ENCODE data around the gene TYSND1.
"Not testable (repeated sequence)": the region's sequence is repeated elsewhere in the genome, so short reads cannot be mapped to it uniquely, and the experiment has no call there.

TYSND1 gene

DNA sequence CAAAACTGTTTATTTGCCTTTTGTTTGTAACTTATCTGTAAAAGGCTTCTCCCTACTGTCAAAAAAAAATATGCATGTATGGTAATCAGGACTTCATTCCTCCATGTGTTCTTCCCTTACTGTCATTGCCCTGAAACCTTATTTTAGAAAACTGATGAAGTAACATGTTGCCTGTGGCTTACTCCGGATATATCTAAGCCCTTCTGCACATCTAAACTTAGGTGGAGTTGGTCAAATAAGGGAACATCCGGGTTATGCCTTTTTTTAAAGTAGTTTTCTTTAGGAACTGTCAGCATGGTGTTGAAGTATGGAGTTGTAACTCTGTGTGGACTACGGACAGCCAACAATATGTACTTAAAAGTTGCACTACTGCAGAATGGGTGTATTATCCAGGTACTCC lies 17.7 kb upstream of the TYSND1 start:
- no peak for DNase-seq (ENCODE audit: low read depth, low spot score)

DNA sequence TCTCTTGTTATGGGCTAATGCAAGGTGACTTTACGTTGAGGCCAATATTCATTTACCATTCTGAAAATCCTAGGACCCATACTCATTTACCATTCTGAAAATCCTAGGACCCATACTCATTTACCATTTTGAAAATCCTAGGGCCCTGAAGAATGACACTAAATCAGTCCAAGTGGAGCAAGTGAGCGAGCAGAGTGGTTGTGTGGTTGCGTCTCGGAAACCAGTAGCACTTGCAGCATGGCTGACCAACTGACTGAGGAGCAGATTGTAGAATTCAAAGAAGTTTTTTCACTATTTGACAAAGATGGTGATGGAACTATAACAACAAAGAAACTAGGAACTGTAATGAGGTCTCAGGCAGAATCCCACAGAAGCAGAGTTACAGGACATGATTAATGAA lies 16.9 kb upstream of the TYSND1 start:
- DNase-seq (ENCODE audit: low read depth, low spot score) = no peak

DNA sequence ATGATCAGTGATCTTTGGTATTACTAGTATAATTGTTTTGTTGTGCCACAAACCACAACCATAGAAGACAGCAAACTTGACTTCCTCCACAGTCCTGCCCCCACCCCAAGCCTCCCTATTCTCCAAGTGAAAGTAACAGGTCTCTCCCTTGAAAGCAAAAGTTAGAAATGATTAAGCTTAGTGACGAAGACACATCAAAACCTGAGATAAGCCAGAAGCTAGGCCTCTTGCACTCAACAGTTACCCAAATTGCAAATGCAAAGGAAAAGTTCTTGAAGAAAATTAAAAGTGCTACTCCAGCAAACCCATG lies 16.3 kb upstream of the TYSND1 start:
- no peak for DNase-seq (ENCODE audit: low read depth, low spot score)

DNA sequence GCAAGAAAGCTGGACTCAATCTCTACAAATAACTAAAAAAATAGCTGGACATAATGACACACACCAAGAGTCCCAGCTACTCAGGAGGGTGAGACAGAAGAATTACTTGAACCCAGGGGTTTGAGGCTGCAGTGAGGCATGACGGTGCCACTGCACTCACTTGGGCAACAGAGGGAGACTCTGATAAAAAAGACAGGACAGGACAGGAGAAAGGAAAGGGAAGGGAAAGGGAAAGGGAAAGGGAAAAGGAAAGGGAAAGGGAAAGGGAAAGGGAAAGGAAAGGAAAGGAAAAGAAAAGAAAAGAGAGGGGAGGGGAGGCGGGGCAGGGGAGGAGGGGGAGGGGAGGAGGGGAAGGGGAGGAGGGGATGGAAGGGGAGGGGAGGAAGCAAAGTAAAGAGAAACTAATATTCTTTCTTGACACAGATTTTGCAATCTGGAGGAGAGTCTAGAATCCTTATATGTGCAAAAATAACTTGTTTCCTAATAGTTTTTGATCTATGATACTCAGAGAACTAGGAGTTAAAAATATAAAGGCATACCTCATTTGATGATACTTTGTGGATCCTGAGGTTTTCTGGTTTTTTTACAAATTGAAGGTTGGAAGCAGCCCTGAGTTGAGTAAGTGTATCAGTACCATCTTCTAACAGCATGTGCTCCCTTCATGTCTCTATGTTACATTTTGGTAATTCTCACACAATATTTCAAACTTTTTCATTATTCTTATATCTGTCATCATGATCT lies 15.8 kb upstream of the TYSND1 start:
- DNase-seq (ENCODE audit: low read depth, low spot score) = no peak

DNA sequence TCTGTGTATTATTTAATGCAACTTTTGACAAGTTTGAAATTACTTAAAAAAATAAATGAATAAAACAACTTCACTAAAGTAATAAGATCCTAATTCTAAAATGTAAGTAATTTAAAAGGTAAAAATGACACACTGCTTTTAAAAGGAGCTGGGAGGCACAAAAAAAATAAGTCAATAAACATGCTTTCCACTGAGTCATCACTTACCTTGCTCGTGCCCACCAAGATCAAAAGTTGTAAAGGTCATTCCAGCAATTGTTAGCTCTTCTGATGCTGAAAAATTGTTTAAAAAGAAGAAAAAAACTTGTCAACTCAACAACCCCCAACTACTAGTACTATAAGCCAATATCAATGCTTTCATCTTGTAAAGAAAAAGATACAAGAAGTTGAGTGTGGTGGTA lies 14.3 kb upstream of the TYSND1 start:
- no peak for DNase-seq (ENCODE audit: low read depth, low spot score)

DNA sequence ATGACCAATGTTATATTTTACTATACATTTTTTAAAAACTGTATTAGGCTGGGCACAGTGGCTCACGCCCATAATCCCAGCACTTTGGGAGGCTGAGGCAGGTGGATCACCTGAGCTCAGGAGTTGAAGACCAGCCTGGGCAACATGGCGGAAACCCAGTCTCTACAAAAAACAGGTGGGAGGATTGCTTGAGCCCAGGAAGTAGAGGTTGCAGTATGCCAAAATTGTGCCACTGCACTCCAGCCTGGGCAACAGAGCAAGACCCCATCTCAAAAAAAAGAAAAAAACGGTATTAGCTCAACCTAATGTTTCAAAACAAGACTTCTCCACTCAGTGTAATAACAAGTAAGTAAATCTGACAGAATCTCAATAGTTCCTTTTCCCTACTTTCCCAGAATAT lies 12.9 kb upstream of the TYSND1 start:
- DNase-seq (ENCODE audit: low read depth, low spot score) = not testable (repeated sequence)

DNA sequence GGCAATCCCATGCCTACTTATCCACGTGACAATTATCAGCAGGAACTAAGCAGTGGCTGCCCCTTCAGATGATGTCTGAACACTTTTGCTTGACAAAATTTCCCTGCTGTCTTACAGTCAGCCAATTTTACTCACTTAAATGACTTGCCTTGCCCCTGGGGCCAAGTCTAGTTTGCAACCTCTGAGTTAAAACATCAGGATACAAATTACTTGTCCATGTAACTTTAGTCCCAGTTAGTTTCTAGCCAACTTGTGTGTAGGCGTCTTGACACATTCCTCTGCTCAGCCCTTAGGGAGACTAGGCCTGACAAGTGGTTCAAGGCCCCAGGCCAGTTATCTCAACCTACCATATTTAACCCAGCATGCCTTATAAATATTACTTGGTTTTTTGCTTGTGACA lies 11.6 kb upstream of the TYSND1 start:
- DNase-seq (ENCODE audit: low read depth, low spot score) = no peak

DNA sequence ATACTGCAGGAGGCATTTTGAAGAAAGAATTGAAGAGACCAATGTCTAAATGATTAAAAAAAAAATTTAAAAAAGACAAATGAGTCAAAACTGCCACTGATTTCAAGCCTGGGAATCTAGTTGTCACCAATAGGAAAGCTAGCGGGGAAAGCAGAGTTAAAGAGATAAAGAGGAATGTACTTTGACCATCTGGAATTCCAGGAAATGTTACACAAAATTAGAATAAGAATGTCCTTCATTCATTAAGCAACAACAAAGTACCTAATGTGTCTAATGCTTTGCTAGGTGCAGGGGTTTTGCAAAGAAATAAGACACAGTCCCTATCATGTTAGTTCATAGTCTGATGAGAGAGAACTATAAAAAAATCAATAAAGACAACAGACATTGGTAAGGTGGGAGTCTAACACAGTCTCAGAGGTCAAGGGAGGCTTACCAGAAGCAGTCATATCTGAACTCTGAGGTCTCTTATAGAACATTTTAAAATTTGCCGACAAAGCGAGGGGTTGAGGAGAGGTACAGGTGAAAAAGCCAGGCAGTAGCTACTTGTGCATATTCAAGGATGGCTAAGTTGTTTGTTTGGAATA lies 8.8 kb upstream of the TYSND1 start:
- no peak for DNase-seq (ENCODE audit: low read depth, low spot score)

DNA sequence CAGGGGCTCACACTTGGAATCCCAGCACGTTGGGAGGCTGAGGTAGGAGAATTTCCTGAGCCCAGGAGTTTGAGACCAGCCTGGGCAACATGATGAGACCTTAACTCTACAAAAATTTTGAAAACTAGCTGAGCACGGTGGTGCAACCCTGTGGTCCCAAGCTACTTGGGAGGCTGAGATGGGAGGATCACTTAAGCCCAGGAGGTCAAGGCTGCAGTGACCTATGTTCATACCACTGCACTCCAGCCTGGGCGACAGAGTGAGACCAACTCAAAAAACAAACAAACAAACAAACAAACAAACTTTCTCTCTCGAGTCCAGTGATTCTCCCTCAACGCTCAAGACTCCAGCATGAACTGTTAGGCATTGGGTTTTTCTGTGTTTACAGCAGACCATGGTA lies 2.0 kb upstream of the TYSND1 start:
- DNase-seq (ENCODE audit: low read depth, low spot score) = no peak

DNA sequence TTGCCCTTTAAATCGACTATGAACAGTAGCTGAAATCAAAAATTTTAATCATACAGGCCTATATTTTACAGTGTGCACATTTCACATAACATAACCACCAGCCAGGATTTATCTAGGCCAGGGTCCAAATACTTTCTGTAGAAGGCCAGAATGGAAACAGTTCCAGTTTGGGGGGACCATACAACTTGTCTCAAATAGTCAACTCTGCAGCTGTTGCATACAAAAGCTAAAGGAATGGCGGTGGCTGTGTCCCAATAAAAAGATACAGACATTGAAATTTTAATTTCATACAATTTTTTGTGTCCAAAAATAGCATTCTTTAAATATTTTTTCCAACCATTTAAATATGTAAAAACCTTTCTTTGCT lies 742 bp upstream of the TYSND1 start:
- DNase-seq (ENCODE audit: low read depth, low spot score) = no peak

DNA sequence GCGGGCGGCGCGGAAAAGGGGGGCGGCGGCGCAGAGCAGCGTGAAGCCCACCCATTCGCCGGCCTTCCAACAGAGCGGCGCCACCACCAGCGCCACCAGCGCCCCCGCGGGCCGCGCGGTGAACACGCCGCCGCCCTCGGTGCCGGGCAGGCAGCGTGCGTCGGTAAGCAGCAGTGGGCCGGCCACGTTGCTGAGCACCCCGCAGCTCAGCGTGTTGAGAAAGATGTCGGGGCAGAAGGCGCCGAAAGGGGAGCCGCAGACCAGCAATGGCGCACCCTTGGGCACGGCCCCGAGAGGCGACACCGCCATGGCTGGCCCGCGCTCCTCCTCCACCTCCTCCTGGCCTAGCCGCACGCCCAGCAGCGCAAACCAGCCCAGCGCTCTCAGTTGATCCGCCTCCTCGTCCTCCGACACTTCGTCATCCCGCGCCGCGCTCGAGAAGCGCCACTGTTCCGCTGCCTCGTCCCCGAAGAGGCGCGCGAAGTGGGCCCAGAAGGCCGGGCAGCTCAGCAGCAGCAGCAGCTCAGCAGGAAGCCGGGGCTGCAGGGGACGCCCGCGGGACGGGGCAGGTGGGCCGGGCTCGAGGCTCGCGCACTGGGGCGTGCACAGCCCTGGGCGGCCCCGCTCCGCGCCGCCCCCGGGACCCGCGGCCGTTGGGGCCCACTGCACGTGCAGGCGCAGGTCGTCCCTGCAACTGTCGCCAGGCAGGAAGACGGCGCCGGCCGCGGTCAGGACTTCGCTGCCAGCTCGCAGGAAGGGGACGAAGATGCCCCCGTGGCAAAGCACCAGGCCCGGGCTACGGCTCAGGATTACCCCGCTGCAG lies 623 bp downstream of the TYSND1 start:
- no peak for DNase-seq (ENCODE audit: low read depth, low spot score)

DNA sequence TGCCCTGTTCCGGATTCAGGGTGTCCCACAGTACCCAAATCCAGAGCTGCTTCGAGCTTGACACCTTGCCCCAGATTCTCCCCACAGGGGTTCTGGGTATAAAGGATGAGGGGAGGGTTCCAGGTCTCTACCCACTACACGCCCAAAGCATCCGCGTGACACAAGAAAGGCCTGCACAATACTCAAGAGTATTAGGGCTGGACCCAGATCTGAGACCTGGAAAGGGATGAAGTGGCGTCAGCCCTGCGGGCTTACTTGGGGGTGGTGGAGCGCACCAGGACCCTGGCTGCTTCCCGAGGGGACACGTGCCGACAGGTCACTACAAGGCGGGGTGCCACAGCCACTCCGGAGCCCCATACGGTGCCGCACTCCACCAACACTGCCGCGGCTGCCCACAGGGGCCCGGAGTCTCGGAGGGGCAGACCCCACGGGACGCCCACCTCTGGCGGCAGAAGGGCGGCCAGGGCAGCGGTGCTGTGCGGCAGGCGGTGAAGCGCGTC lies 1.3 kb downstream of the TYSND1 start:
- no peak for DNase-seq (ENCODE audit: low read depth, low spot score)

DNA sequence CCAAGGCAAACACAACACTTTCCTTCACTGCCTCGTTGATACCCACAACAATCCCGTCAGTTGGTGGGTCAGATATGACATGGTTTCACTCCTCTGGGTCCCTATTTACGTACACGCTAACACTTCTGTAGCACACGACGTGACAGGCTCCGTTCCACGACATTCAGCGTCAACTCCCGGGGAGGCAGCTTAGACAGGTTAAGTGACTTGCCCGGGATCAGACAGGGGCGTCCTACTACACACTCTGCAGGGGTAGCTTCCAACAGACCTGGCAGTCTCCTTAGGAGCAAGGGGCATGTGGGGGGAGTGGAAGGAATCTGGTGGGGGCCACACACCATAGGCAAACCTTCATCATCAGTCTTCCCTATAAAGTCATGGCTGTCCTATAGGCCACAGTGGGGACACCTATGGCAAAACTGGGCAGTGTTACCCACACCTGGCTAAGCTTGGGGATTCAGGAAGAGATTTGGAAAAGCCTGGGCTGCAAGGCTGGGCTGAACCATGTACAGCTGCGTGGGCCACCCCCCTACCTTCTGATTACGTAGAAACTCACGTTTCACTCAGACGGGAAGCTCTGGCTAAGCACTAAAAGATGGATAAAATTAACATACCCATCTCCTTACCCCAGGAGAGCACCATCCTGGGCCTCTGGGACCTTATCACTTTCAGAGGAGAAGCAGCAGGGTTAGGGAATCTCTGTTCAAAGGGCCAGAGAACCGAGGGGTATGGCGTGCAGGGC lies 2.0 kb downstream of the TYSND1 start:
- DNase-seq (ENCODE audit: low read depth, low spot score) = no peak

DNA sequence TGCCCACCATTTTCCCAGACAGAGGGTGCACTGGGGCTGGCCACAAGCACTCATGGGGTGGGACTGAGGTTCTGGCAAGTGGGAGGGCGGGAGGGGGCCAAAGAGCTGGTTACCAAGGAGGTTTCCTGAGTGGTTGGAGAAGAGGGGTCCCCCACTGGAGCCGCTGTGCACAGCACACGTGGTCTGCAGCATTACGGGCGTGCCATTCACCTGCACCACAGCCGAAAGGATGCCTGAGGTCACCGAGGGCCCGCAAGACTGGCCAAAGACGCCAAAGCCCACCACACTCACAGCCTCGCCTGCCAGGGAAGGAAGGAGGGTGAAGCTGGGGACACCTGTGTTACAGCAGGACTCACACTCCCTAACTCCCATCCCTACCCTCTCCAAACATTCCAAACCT lies 3.9 kb downstream of the TYSND1 start:
- no peak for DNase-seq (ENCODE audit: low read depth, low spot score)

DNA sequence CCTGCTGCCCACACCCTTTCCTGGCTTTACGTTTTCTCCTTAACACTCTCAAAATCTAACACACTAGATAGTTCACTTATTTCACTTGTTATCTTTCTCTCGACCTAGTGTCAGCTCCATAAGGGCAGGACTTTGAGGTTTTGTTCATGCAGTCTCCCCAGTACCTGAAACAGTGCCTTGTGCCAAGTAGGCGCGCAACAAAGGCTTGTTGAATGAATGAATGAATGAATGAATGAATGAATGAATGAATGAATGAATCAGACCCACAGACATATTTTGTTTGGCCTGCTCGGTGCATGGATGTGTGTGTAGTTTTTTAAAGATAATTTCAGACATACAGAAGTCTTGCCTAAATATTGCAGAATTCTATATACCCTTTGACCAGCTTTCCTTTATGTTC lies 6.2 kb downstream of the TYSND1 start:
- DNase-seq (ENCODE audit: low read depth, low spot score) = no peak

DNA sequence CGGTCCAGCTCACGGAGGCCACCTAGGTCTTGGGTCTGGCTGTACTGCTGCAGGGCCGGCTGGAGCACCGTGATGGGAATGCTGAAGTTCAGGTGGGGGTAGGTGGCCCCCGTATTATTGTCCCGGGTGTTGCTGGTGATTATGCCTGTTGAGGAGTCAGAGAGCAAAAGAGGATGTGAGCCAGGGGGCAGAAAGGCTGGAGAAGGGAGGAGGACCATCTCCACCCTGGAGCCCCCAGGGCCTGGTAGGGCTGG lies 6.6 kb downstream of the TYSND1 start:
- DNase-seq (ENCODE audit: low read depth, low spot score) = no peak

DNA sequence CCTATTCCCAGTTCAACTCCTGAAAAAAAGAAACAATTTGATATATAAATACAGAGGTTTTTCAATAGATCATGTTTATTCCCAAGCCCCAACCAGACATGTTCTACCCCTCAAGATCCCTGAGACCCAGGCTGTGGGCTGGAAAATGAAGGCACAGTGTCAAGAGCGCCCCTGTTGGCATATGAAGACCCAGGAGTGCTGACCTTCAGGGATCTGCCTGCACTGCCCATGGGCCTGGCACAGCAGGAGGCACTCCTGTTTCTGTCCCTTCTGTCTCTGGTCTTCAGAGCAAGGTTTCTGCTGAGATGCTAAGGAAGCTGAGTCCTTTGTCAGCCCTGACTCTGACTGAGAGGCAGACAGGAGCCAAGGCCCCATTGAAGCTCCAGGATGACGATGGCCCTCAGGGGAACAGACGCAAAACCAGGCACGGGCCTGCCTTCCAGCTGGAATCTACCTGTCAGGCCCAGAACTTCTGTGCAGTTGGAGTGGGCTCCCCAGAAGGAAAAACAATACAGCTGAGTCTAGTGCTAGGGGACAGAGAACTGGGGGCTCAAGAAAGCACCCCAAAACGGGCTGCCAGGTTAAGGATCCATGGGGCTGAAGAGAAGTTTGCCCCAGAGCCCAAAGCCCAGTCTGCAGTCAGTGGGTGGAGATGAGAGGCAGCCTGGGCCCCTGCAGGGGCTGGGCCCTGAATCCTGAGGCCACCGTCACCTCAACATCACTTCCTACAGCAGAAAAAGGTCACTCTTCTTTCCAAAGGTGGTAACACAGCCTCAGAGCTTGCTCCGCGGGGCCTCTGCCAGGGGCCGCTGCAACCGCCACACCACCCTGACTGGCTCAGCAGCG lies 7.1 kb downstream of the TYSND1 start:
- no peak for DNase-seq (ENCODE audit: low read depth, low spot score)

DNA sequence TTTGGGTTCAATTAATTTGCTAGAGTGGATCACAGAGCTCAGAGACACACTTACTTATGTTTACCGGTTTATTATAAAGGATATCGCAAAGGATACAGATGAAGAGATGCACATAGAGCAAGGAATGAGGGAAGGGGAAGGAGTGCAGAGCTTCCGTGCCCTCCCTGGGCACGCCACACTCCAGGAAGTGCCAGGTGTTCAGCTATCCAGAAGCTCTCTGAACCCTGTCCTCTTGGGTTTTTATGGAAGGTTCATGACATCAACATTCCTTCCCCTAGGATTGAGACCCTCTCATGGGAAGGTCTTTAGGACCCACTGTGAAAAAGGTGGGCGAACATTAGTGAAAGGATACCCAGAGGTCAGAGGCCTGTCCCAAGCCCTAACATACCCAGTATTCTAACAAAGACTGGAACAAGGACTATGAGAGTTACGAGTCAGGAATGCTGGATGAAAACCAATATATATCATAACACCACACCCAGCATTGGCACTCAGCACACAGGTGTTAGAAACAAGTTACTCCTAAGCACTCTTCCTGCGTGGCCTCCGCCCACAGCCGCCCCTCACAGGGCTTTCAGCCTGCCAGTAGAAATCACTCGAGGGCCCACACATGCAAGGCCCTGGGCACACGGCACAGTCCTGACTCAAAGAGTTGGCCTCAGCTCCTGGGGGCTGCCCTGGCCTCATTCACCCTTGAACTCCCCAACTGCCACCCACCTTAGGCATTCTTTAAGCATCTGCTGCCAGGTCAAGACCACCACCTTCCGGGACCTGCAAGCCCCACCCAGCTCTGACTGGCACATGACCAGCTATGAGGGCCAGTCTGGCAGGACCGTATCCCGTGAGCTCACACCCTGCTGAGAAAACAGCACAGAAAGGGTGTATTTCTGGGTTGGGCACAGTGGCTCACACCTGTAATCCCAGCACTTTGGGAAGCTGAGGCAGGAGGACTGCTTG lies 8.3 kb downstream of the TYSND1 start:
- no peak for DNase-seq (ENCODE audit: low read depth, low spot score)

DNA sequence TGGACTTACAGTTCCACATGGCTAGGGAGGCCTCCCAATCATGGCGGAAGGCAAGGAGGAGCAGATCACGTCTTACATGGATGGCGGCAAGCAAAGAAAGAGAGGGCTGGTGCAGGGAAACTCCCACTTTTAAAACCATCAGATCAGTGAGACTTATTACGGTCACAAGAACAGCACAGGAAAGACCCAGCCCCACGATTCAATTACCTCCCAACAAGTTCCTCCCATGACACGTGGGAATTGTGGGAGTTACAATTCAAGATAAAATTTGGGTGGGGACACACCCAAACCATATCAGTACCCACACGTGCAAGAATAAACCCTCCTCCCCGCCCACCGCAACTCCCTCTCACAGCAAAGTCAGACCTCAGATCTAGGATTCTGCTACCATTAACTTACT lies 9.4 kb downstream of the TYSND1 start:
- no peak for DNase-seq (ENCODE audit: low read depth, low spot score)

DNA sequence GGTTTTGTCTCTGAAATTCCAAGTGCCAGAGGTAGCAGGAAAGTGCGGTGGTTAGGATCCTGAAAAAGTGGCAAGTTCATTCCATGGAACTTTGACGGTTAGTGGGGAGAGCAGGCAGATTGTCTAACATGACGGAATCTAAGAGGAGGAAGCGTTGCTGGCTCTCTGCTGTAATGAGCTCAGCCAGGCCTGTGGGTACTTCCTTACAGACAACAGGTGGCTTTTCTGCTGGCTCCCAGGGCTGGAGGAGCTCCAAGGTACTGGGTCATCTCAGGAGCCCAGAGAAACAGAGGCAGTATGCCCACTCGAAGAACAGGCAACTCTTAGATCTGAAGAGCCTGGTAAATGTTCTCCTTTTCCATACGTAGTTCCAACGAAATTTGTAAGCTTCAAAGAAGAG lies 10.8 kb downstream of the TYSND1 start:
- DNase-seq (ENCODE audit: low read depth, low spot score) = no peak

DNA sequence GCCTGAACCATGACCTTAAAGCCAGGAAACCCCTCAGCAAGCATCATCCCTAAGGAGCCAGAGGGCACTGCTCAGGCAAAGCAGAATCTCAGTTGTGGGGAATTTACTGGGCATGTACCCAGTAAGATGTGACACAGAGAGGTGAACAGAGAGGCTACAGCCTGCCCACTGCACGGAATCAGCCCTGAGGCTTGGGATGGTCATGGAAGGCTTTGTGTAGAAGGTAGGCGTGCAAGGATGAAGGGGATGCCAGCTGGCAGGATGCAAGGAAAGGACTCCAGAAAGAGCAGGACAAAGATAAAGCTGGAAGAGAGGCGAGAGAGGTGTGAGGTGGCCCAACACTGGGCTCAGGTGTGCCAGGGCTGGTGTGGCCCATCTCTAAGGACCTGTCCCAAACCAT lies 11.5 kb downstream of the TYSND1 start:
- DNase-seq (ENCODE audit: low read depth, low spot score) = no peak
